Measurements from ENCODE around the gene ACTG1. TPM values are rescaled to one million over a fixed set of nuclear protein-coding genes. Genes with fewer than 3 reads are reported as not detected.

The ACTG1 gene
- total RNA-seq, 1 experiment from 2014 or later: 6,652 TPM

DNA sequence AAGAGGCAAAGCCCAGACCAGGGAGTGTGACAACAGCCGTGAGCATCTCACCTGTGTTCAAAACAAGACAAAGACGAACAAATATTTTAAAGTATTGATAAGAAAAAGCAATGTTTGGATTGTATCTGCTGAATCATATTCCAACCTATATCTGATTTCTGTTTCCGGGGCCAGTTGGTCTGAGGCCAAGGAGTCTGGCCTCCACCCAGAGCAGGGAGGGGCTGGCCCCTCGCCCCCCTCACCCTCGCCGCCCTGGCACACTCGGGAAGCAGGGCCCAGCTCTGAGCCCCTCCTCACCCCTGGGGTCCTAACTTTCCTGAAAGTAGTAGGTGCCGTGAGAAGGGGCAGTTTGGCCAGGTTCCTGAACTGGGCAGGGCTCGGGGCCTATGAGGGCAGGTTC, 48.0 kb downstream of the ACTG1 start:
- no peak for DNase-seq (ENCODE audit: low read depth, low spot score)
- in situ Hi-C loops (cut with HindIII; ENCODE audit: low pct_unique_long_range_greater_than_20kb, low sequenced_read_pairs): no loop called here

DNA sequence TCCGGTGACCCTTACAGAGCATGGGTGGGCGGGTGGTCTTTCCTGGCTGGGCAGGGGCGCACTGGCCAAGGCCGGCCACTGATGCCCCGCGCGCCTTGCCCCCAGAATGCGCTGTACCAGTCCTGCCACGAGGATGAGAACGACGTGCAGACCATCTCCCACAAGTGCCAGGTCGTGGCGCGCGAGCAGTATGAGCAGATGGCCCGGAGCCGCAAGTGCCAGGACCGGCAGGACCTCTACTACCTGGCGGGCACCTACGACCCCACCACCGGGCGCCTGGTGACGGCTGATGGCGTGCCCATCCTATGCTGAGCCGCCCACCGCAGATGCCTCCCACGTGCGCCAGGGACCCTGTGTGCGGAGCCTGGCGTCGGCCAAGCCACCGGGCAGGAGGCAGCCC, 49.1 kb downstream of the ACTG1 start:
- in situ Hi-C loops (cut with HindIII; ENCODE audit: low pct_unique_long_range_greater_than_20kb, low sequenced_read_pairs): no loop called here
- no peak for DNase-seq (ENCODE audit: low read depth, low spot score)

DNA sequence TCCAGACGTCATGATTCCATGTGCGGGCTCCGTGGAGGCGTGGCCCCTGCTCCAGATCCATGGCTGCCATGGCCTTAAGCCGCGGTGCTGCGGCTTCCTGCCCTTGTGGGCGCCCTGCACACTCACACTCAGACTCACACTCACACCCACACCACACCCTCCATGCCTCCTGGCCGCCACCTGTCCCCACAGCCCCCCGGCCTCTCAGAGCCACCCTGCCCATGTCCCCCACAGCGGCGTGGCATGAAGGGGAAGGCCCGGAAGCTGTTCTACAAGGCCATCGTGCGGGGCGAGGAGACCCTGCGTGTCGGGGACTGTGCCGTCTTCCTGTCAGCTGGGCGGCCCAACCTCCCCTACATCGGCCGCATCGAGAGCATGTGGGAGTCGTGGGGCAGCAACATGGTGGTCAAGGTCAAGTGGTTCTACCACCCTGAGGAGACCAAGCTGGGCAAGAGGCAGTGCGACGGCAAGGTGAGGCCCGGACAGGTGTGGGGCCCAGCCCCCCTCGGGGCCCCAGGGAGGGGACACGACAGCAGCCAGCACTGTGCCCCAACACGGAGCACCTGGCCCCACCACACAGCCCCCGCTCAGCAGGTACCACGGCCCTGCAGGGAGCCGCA, 50.0 kb downstream of the ACTG1 start:
- in situ Hi-C loops (cut with HindIII; ENCODE audit: low pct_unique_long_range_greater_than_20kb, low sequenced_read_pairs): no loop called here
- no peak for DNase-seq (ENCODE audit: low read depth, low spot score)

DNA sequence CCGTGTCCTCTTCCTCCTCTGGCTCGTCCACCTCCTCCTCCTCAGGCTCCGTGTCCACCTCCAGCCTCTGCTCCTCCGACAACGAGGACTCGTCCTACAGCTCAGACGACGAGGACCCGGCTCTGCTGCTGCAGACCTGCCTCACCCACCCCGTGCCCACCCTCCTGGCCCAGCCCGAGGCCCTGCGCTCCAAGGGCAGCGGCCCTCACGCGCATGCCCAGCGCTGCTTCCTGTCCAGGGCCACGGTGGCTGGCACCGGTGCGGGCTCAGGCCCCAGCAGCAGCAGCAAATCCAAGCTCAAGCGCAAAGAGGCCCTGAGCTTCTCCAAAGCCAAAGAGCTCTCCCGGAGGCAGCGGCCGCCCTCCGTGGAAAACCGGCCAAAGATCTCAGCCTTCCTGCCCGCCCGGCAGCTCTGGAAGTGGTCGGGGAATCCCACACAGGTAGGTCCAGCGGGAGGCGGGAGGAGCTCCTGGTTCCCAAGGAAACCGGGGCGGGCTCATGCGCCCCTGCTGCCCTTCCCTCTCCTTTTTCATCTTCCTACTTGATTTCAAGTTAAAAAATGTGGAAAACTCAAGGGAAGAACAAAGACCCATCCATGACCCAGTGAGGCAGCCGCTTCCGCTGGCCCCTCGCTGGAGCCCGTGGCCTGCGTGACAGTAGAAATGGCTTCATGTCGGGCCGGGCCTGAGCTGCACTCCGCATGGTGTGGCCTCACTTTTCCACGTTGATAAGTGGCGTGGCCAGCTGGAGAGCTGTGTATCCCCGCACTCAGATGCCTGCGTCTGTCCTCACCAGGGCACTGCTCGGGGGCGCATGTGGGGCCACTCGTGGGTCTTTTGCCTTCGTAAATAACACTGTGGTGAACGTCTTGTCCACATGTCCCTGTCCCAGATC, 50.7 kb downstream of the ACTG1 start:
- DNase-seq (ENCODE audit: low read depth, low spot score): no peak
- in situ Hi-C loops (cut with HindIII; ENCODE audit: low pct_unique_long_range_greater_than_20kb, low sequenced_read_pairs): no loop called here

DNA sequence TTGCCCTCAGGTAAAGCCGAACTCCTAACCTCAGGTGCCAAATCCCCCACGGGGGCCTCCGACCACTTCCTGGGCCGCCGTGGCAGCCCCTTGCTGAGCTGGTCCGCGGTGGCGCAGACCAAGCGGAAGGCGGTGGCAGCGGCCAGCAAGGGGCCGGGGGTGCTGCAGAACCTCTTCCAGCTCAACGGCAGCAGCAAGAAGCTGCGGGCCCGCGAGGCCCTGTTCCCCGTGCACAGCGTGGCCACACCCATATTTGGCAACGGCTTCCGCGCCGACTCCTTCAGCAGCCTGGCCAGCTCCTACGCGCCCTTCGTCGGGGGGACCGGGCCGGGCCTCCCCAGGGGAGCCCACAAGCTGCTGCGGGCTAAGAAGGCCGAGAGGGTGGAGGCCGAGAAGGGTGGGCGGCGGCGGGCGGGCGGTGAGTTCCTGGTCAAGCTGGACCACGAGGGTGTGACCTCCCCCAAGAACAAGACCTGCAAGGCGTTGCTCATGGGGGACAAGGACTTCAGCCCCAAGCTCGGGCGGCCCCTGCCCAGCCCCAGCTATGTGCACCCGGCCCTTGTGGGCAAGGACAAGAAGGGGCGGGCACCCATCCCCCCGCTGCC, 51.6 kb downstream of the ACTG1 start:
- DNase-seq (ENCODE audit: low read depth, low spot score): no peak
- in situ Hi-C loops (cut with HindIII; ENCODE audit: low pct_unique_long_range_greater_than_20kb, low sequenced_read_pairs): no loop called here

Other genes starting within 250 kb of the ACTG1 start
- gene SLC38A10, start 217.5 kb downstream of the ACTG1 start, total RNA-seq (2014; rRNA removed; shearing (Covaris generic)): 185 and 189 TPM in 2 replicates
- gene BAHCC1, start 117.3 kb downstream of the ACTG1 start, total RNA-seq (2014; rRNA removed; shearing (Covaris generic)): 15.4 and 19.1 TPM in 2 replicates
- 0.34 TPM in 1 of 2 replicates, not detected in the other for gene FSCN2, start 15.6 kb upstream of the ACTG1 start, total RNA-seq (2014; rRNA removed; shearing (Covaris generic))
- gene FAAP100, start 39.6 kb upstream of the ACTG1 start, total RNA-seq (2014; rRNA removed; shearing (Covaris generic)): 34.0 and 35.0 TPM in 2 replicates
- 139 TPM in 2 replicates for gene NPLOC4, start 124.3 kb upstream of the ACTG1 start, total RNA-seq (2014; rRNA removed; shearing (Covaris generic))
- 70.6 and 85.2 TPM in 2 replicates for gene TSPAN10, start 124.4 kb upstream of the ACTG1 start, total RNA-seq (2014; rRNA removed; shearing (Covaris generic))
- gene PDE6G, start 143.7 kb upstream of the ACTG1 start, total RNA-seq (2014; rRNA removed; shearing (Covaris generic)): 0.67 TPM in 1 of 2 replicates, not detected in the other
- gene OXLD1, start 153.8 kb upstream of the ACTG1 start, total RNA-seq (2014; rRNA removed; shearing (Covaris generic)): 96.8 and 106 TPM in 2 replicates
- 52.0 and 56.8 TPM in 2 replicates for gene CCDC137, start 153.9 kb upstream of the ACTG1 start, total RNA-seq (2014; rRNA removed; shearing (Covaris generic))
- gene ARL16, start 171.0 kb upstream of the ACTG1 start, total RNA-seq (2014; rRNA removed; shearing (Covaris generic)): 46.1 and 52.5 TPM in 2 replicates
- gene HGS, start 171.2 kb upstream of the ACTG1 start, total RNA-seq (2014; rRNA removed; shearing (Covaris generic)): 155 and 174 TPM in 2 replicates
- 24.9 and 29.5 TPM in 2 replicates for gene MRPL12, start 190.6 kb upstream of the ACTG1 start, total RNA-seq (2014; rRNA removed; shearing (Covaris generic))
- 45.5 and 50.6 TPM in 2 replicates for gene SLC25A10, start 199.5 kb upstream of the ACTG1 start, total RNA-seq (2014; rRNA removed; shearing (Covaris generic))

Measured in SK-MEL-5 (cell line).